ENCODE measurements around the gene EN1. TPM values are rescaled to one million over a fixed set of nuclear protein-coding genes. Genes with fewer than 3 reads are reported as not detected.

The EN1 gene
- total RNA-seq, 4 donors from 2014 or later: not detected

GRCh38 chr2:118849226-118850167, 2.0 kb upstream of the EN1 start:
- DNase-seq: no peak
- Histone ChIP-seq H3K27ac (no peak overlapping the region), H3K9me3 (no peaks in the 10 kb centered on the region), H3K4me1 (peaks cover 19 to 77% (median 28%) of the 10 kb centered on the region in 3 donors), H3K27me3 (peaks cover 27 to 100% (median 64%) of the 10 kb centered on the region in 4 donors), H3K4me3 (no peak overlapping the region), H3K36me3 (no peaks in the 10 kb centered on the region)
- intact Hi-C loops (cut with DNase I): no loop called here
- WGBS, 2 donors: 8 to 18% methylated on average over 27 to 46 of the region's 52 CpGs
- no peak for TF ChIP-seq POLR2A (IDR thresholded peaks at IDR 0.05)
- no peak for TF ChIP-seq CTCF (IDR thresholded peaks at IDR 0.05)

- no peak for DNase-seq
- intact Hi-C loops (cut with DNase I): no loop called here
- H3K27me3 ChIP-seq: peaks cover 33 to 100% (median 66%) of the 10 kb centered on the region in 4 donors
- peak overlapping the region in 1 of 4 donors; percentile 64 for H3K4me3 ChIP-seq
- H3K9me3 ChIP-seq: no peaks in the 10 kb centered on the region
- H3K4me1 ChIP-seq: peaks cover 19 to 70% (median 28%) of the 10 kb centered on the region in 3 donors
- no peak overlapping the region for H3K27ac ChIP-seq
- WGBS, 2 donors: 6 to 7% methylated on average over 17 to 27 of the region's 46 CpGs
- TF ChIP-seq CTCF (IDR thresholded peaks at IDR 0.05): no peak
- no peak for TF ChIP-seq POLR2A (IDR thresholded peaks at IDR 0.05)
- no peaks in the 10 kb centered on the region for H3K36me3 ChIP-seq
Measured at GRCh38 chr2:118848381-118849225, 1.2 kb upstream of the EN1 start.

GRCh38 chr2:118847762-118848172, 319 bp upstream of the EN1 start:
- no peaks in the 10 kb centered on the region for H3K9me3 ChIP-seq
- peaks cover 24 to 69% (median 35%) of the 10 kb centered on the region in 3 donors for H3K4me1 ChIP-seq
- H3K4me3 ChIP-seq: peak overlapping the region in 3 of 4 donors; percentile 3 to 64 (median 38)
- intact Hi-C loops (cut with DNase I): no loop called here
- no peaks in the 10 kb centered on the region for H3K36me3 ChIP-seq
- no peak overlapping the region for H3K27ac ChIP-seq
- 0% methylated on average over 2 to 11 of the region's 35 CpGs for WGBS, 2 donors
- peaks cover 39 to 100% (median 69%) of the 10 kb centered on the region in 4 donors for H3K27me3 ChIP-seq
- TF ChIP-seq CTCF (IDR thresholded peaks at IDR 0.05): no peak
- TF ChIP-seq POLR2A (IDR thresholded peaks at IDR 0.05): no peak
- DNase-seq: no peak

GRCh38 chr2:118846442-118846952, 951 bp downstream of the EN1 start:
- DNase-seq: no peak
- Histone ChIP-seq H3K9me3 (no peaks in the 10 kb centered on the region), H3K27me3 (peaks cover 46 to 100% (median 70%) of the 10 kb centered on the region in 4 donors), H3K4me3 (peak overlapping the region; percentile 3 to 64 (median 27)), H3K4me1 (peaks cover 30 to 79% (median 39%) of the 10 kb centered on the region in 3 donors), H3K36me3 (no peaks in the 10 kb centered on the region), H3K27ac (no peak overlapping the region)
- TF ChIP-seq CTCF (IDR thresholded peaks at IDR 0.05): no peak
- TF ChIP-seq POLR2A (IDR thresholded peaks at IDR 0.05): no peak
- no CpG with 5 or more reads among the region's 63 CpGs for WGBS, 2 donors
- intact Hi-C loops (cut with DNase I): no loop called here

Measured in esophagus squamous epithelium (tissue), 5 donors.